Measurements from ENCODE around the gene HHAT. TPM values are rescaled to one million over a fixed set of nuclear protein-coding genes. Genes with fewer than 3 reads are reported as not detected.

Gene HHAT
- total and polyA plus RNA-seq, 9 of the 15 experiments (the other 6 are each of a cell fraction or from before 2014, with no cell fraction given): 0.07 to 0.16 (median 0.13) TPM; not detected in 1

DNA sequence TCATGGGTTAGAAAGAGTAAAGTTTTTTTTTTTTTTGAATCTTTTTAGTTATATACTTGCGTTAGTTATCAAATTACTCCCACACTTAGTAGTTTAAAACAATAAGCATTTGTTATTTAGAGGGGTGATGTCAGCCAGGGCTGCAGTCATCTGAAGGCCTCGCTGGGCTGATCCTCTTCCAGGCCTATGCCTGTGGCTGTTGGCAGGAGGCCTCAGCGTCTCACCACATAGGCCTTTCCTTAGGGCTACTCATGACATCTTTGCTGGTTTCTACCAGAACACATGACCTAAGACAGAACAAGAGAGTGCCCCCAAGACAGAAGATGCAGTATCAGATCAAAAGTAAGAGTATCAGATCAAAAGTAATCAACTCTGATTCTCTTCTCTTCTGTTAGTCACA is 167.4 kb downstream of the HHAT start:
- Histone ChIP-seq H3K4me3 (no peak overlapping the region), H3K4me1 (replicated peaks in 1 of 2; ENCODE audit: control insufficient read depth in 2 of 2, insufficient read depth in 2 of 2, low read length in 2 of 2) (no peaks in the 10 kb centered on the region), H3K79me2 (ENCODE audit: control insufficient read depth, insufficient read depth, low read length) (no peaks in the 10 kb centered on the region), H3K27me3 (ENCODE audit: control insufficient read depth in 2 of 2, insufficient read depth in 2 of 2, low read length in 2 of 2) (no peaks in the 10 kb centered on the region), H2AFZ (ENCODE audit: low read depth, low read length) (no peak overlapping the region), H3K9ac (ENCODE audit: insufficient read depth in 1 of 2, low read depth in 2 of 2, low read length in 2 of 2) (no peak overlapping the region), H3K36me3 (ENCODE audit: control insufficient read depth, insufficient read depth, low read length) (no peaks in the 10 kb centered on the region), H3K9me1 (ENCODE audit: control insufficient read depth, insufficient read depth, low read length) (no peaks in the 10 kb centered on the region), H3K9me3 (replicated peaks; ENCODE audit: control insufficient read depth, insufficient read depth, low read depth, low read length) (no peaks in the 10 kb centered on the region), H3K27ac (ENCODE audit: extremely low read depth, low read depth, low read length) (no peak overlapping the region), H3K4me2 (ENCODE audit: insufficient read depth, low read length) (no peak overlapping the region), H4K20me1 (replicated peaks; ENCODE audit: control insufficient read depth, insufficient read depth, low read length) (no peaks in the 10 kb centered on the region)
- WGBS (ENCODE audit: insufficient coverage, low coverage, missing lambda C conversion rate): 0% methylated on average over 3 of the region's 3 CpGs
- DNase-seq (ENCODE audit: extremely low read depth in 1 of 4, low spot score in 3 of 4): no peak
- no TSS peak for BruUV-seq (replicated peaks)
- no peak for ATAC-seq
- no peak for FAIRE-seq
- ChIA-PET POLR2A (no interaction called here), CTCF (ENCODE audit: low intra/inter-chr PET ratio) (no interaction called here)
- in situ Hi-C loops (cut with MboI) (no loop called here), intact Hi-C loops (cut with micrococcal nuclease) (no loop called here)
- TF ChIP-seq AFF1 (IDR thresholded peaks at IDR 0.05; ENCODE audit: low read depth in 1 of 2, partially characterized antibody in 2 of 2) (no peak), ZNF134 (CRISPR knock-in tag; conservative IDR thresholded peaks at IDR 0.05) (no peak), SRF (CRISPR knock-in tag; IDR thresholded peaks at IDR 0.05) (no peak), HOXB6 (CRISPR knock-in tag; IDR thresholded peaks at IDR 0.05; ENCODE audit: borderline replicate concordance) (no peak)
